ENCODE results near the gene ERCC1. TPM values are rescaled to one million over a fixed set of nuclear protein-coding genes. Genes with fewer than 3 reads are reported as not detected.

The ERCC1 gene
- total RNA-seq, 1 experiment from 2014 or later: 103 TPM

DNA sequence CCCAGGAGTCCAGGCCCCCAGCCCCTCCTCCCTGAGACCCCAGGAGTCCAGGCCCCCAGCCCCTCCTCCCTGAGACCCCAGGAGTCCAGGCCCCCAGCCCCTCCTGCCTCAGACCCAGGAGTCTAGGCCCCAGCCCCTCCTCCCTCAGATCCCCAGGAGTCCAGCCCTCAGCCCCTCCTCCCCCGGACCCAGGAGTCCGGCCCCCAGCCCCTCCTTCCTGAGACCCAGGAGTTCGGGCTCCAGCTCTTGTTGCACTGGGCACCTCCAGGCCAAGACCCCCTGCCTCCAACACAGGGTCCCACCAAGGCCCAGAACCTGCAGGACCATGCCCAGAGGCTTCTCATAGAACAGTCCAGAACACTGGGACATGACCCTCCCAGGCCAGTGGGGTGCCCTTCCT lies 3.8 kb downstream of the ERCC1 start:
- Histone ChIP-seq H3K27me3 (ENCODE audit: insufficient read depth, low read length) (no peaks in the 10 kb centered on the region), H3K27ac (ENCODE audit: low read depth, low read length) (no peak overlapping the region), H3K4me1 (ENCODE audit: control insufficient read depth in 1 of 2, insufficient read depth in 2 of 2, low read length in 2 of 2) (peaks cover 18 to 59% of the 10 kb centered on the region in 2 experiments), H3K9me3 (ENCODE audit: control insufficient read depth in 1 of 2, insufficient read depth in 1 of 2, low read depth in 1 of 2, low read length in 2 of 2) (no peaks in the 10 kb centered on the region), H3K9ac (ENCODE audit: low read length) (no peak overlapping the region), H3K4me2 (ENCODE audit: low read length) (no peak overlapping the region), H3K4me3 (replicated peaks in 1 of 2; ENCODE audit: low read depth in 1 of 2, low read length in 2 of 2) (no peak overlapping the region), H2AFZ (ENCODE audit: low read depth, low read length, poor library complexity, severe bottlenecking) (no peak overlapping the region), H3K9me2 (ENCODE audit: insufficient read depth) (no peaks in the 10 kb centered on the region), H3K79me2 (ENCODE audit: insufficient read depth, low read length) (peaks cover 35% of the 10 kb centered on the region), H4K20me1 (ENCODE audit: insufficient read depth) (no peaks in the 10 kb centered on the region), H3K36me3 (ENCODE audit: control insufficient read depth in 1 of 2, insufficient read depth in 2 of 2, low read length in 2 of 2) (peaks cover 11 to 26% of the 10 kb centered on the region in 2 experiments; a peak in 3 of 4 replicates)
- ChIA-PET CTCF (no interaction called here), POLR2A (no interaction called here), RAD21 (ENCODE audit: low non-redundant PET in 1 of 2, low total read pairs in 2 of 2, uncharacterized antibody in 2 of 2, unreplicated experiment in 2 of 2) (no interaction called here)
- BruUV-seq (replicated peaks): no TSS peak
- DNase-seq (ENCODE audit: low read depth, low spot score) (no peak), ATAC-seq (no peak)
- no peak for TF ChIP-seq ZFX (IDR thresholded peaks at IDR 0.05)
- intact Hi-C loops (cut with micrococcal nuclease): no loop called here

DNA sequence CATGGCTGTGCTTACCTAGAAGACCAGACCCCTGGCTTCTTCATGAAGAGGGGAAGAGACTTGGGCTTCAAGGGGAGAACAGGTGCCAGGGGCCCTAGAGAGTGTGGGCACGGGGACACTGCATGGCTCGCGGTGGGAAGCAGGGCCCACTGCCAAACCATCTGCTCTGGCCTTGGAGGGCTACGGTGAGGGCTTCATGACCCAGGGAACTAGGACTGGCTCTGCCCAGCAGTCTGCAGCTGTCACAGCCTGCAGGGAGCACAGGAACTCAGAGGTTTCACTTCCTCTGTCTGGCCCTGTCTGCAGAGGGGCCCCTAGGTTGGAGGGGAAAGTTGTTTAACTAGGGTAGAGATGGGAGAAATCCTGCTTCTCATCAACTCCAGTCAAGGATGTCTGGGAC lies 4.3 kb downstream of the ERCC1 start:
- intact Hi-C loops (cut with micrococcal nuclease): no loop called here
- CTCF ChIA-PET: no interaction called here
- BruUV-seq (replicated peaks): no TSS peak

More for the DNA sequence above, 4.3 kb downstream of the ERCC1 start:
- no peak overlapping the region for H3K4me2 ChIP-seq (ENCODE audit: low read length)
- ChIA-PET RAD21 (ENCODE audit: low non-redundant PET in 1 of 2, low total read pairs in 2 of 2, uncharacterized antibody in 2 of 2, unreplicated experiment in 2 of 2) (no interaction called here), POLR2A (no interaction called here)
- TF ChIP-seq CEBPB (IDR thresholded peaks at IDR 0.05; ENCODE audit: low read depth) (no peak), SIN3A (IDR thresholded peaks at IDR 0.05; ENCODE audit: low read depth) (no peak), ELF1 (IDR thresholded peaks at IDR 0.05; ENCODE audit: borderline replicate concordance, low read depth) (no peak), JUND (IDR thresholded peaks at IDR 0.05) (no peak), SP1 (IDR thresholded peaks at IDR 0.05; ENCODE audit: low read depth) (no peak), TCF7L2 (IDR thresholded peaks at IDR 0.05; ENCODE audit: borderline replicate concordance, extremely low read depth, insufficient read depth, insufficient read length) (no peak), EZH2phosphoT487 (IDR thresholded peaks at IDR 0.05; ENCODE audit: borderline replicate concordance) (no peak), EZH2 (IDR thresholded peaks at IDR 0.05) (no peak), RAD21 (IDR thresholded peaks at IDR 0.05; ENCODE audit: low read depth) (no peak), YY1 (IDR thresholded peaks at IDR 0.05; ENCODE audit: extremely low read depth, insufficient replicate concordance, low read depth, low read length) (no peak), POLR2A (IDR thresholded peaks at IDR 0.05; ENCODE audit: borderline replicate concordance, extremely low read depth, insufficient read depth, insufficient read length) (no peak)
- TF ChIP-seq, protein P1, sequence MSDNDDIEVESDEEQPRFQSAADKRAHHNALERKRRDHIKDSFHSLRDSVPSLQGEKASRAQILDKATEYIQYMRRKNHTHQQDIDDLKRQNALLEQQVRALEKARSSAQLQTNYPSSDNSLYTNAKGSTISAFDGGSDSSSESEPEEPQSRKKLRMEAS (IDR thresholded peaks at IDR 0.05): no peak
- TF ChIP-seq, protein P2, sequence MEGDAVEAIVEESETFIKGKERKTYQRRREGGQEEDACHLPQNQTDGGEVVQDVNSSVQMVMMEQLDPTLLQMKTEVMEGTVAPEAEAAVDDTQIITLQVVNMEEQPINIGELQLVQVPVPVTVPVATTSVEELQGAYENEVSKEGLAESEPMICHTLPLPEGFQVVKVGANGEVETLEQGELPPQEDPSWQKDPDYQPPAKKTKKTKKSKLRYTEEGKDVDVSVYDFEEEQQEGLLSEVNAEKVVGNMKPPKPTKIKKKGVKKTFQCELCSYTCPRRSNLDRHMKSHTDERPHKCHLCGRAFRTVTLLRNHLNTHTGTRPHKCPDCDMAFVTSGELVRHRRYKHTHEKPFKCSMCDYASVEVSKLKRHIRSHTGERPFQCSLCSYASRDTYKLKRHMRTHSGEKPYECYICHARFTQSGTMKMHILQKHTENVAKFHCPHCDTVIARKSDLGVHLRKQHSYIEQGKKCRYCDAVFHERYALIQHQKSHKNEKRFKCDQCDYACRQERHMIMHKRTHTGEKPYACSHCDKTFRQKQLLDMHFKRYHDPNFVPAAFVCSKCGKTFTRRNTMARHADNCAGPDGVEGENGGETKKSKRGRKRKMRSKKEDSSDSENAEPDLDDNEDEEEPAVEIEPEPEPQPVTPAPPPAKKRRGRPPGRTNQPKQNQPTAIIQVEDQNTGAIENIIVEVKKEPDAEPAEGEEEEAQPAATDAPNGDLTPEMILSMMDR (IDR thresholded peaks at IDR 0.05 in 2 of 3, conservative IDR thresholded peaks at IDR 0.05 in 1 of 3; ENCODE audit: borderline replicate concordance in 1 of 3, insufficient read depth in 1 of 3, low read depth in 2 of 3, low read length in 2 of 3): no peak
- TF ChIP-seq, protein P3, sequence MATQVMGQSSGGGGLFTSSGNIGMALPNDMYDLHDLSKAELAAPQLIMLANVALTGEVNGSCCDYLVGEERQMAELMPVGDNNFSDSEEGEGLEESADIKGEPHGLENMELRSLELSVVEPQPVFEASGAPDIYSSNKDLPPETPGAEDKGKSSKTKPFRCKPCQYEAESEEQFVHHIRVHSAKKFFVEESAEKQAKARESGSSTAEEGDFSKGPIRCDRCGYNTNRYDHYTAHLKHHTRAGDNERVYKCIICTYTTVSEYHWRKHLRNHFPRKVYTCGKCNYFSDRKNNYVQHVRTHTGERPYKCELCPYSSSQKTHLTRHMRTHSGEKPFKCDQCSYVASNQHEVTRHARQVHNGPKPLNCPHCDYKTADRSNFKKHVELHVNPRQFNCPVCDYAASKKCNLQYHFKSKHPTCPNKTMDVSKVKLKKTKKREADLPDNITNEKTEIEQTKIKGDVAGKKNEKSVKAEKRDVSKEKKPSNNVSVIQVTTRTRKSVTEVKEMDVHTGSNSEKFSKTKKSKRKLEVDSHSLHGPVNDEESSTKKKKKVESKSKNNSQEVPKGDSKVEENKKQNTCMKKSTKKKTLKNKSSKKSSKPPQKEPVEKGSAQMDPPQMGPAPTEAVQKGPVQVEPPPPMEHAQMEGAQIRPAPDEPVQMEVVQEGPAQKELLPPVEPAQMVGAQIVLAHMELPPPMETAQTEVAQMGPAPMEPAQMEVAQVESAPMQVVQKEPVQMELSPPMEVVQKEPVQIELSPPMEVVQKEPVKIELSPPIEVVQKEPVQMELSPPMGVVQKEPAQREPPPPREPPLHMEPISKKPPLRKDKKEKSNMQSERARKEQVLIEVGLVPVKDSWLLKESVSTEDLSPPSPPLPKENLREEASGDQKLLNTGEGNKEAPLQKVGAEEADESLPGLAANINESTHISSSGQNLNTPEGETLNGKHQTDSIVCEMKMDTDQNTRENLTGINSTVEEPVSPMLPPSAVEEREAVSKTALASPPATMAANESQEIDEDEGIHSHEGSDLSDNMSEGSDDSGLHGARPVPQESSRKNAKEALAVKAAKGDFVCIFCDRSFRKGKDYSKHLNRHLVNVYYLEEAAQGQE (IDR thresholded peaks at IDR 0.05; ENCODE audit: low read depth): no peak
- TF ChIP-seq, protein P4, sequence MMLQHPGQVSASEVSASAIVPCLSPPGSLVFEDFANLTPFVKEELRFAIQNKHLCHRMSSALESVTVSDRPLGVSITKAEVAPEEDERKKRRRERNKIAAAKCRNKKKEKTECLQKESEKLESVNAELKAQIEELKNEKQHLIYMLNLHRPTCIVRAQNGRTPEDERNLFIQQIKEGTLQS (IDR thresholded peaks at IDR 0.05): no peak
- DNase-seq (ENCODE audit: low read depth, low spot score): no peak
- peaks cover 16 to 54% of the 10 kb centered on the region in 2 experiments for H3K4me1 ChIP-seq (ENCODE audit: control insufficient read depth in 1 of 2, insufficient read depth in 2 of 2, low read length in 2 of 2)
- H3K9me3 ChIP-seq (ENCODE audit: control insufficient read depth in 1 of 2, insufficient read depth in 1 of 2, low read depth in 1 of 2, low read length in 2 of 2): no peaks in the 10 kb centered on the region
- H3K27me3 ChIP-seq (ENCODE audit: insufficient read depth, low read length): no peaks in the 10 kb centered on the region
- H3K9ac ChIP-seq (ENCODE audit: low read length): no peak overlapping the region
- peaks cover 16 to 31% of the 10 kb centered on the region in 2 experiments; a peak in 3 of 4 replicates for H3K36me3 ChIP-seq (ENCODE audit: control insufficient read depth in 1 of 2, insufficient read depth in 2 of 2, low read length in 2 of 2)
- H3K27ac ChIP-seq (ENCODE audit: low read depth, low read length): no peak overlapping the region
- H3K9me2 ChIP-seq (ENCODE audit: insufficient read depth): no peaks in the 10 kb centered on the region
- H3K4me3 ChIP-seq (replicated peaks in 1 of 2; ENCODE audit: low read depth in 1 of 2, low read length in 2 of 2): no peak overlapping the region
- no peak overlapping the region for H2AFZ ChIP-seq (ENCODE audit: low read depth, low read length, poor library complexity, severe bottlenecking)
- H3K79me2 ChIP-seq (ENCODE audit: insufficient read depth, low read length): peaks cover 39% of the 10 kb centered on the region
- no peaks in the 10 kb centered on the region for H4K20me1 ChIP-seq (ENCODE audit: insufficient read depth)
- no peak for ATAC-seq
